ENCODE measurements around the gene PANK2. TPM values are rescaled to one million over a fixed set of nuclear protein-coding genes. Genes with fewer than 3 reads are reported as not detected.

Gene PANK2
- total RNA-seq, 1 donor, result 54.9 TPM

DNA sequence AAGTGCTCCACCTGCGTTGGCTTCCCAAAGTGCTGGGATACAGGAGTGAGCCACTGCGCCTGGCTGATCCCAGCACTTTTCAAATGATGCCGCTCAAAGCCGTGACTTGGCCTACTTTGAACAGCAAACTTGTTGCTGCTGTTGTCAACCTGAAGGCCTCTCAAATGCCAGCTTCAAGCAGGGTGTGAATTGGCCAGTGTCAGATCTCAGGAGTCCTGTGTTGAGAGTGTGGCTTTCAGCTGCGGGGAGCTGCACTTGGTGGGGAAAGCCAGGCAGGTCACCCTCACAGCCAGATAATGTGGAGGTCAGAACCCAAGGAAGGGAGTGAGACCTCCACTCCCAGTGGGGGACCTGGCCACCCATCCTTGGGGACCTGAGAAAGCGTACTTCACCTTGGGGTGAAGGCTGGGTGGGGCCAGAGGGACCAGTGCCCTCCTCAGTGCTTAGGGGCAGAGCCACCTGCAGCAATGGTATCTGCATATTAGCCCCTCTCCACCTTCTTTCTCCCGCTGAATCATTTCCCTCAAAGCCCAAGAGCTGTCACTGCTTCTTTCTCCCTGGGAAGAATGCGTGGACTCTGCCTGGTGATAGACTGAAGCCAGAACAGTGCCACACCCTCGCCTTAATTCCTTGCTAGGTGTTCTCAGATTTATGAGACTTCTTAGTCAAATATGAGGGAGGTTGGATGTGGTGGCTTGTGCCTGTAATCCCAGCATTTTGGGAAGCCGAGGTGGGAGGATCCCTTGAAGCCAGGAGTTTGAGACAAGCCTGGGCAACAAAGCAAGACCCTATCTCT lies 19.1 kb upstream of the PANK2 start:
- H3K4me3 ChIP-seq (ENCODE audit: low read depth, low read length), result no peak overlapping the region
- no peak for DNase-seq (ENCODE audit: low read depth)
- TF ChIP-seq, protein P1, sequence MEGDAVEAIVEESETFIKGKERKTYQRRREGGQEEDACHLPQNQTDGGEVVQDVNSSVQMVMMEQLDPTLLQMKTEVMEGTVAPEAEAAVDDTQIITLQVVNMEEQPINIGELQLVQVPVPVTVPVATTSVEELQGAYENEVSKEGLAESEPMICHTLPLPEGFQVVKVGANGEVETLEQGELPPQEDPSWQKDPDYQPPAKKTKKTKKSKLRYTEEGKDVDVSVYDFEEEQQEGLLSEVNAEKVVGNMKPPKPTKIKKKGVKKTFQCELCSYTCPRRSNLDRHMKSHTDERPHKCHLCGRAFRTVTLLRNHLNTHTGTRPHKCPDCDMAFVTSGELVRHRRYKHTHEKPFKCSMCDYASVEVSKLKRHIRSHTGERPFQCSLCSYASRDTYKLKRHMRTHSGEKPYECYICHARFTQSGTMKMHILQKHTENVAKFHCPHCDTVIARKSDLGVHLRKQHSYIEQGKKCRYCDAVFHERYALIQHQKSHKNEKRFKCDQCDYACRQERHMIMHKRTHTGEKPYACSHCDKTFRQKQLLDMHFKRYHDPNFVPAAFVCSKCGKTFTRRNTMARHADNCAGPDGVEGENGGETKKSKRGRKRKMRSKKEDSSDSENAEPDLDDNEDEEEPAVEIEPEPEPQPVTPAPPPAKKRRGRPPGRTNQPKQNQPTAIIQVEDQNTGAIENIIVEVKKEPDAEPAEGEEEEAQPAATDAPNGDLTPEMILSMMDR (IDR thresholded peaks at IDR 0.05; ENCODE audit: insufficient read depth, low read length), result no peak

- no peak overlapping the region for H3K4me3 ChIP-seq (ENCODE audit: low read depth, low read length)
- TF ChIP-seq, protein P1 (IDR thresholded peaks at IDR 0.05; ENCODE audit: insufficient read depth, low read length), result no peak
- no peak for DNase-seq (ENCODE audit: low read depth)
These were observed 17.5 kb upstream of the PANK2 start for GRCh38 chr20:3871550-3872265.

DNA sequence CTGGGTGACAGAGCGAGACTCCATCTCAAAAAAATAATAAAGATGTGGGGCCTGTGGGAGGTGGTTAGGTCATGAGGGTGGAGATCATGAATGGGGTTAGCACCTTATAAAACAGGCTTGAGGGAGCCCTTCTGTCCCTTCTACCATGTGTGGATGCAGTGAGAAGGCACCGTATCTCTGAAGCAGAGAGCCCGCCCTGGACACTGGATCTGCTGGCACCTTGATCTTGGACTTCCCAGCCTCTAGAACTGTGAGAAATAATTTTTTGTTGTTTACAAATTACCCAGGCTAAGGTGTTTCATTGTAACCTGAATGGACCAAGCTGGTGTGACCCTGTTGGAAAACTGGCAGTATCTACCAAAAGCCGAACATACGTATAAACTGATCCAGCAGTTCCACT lies 15.7 kb upstream of the PANK2 start:
- DNase-seq (ENCODE audit: low read depth), result no peak
- TF ChIP-seq, protein P1 (IDR thresholded peaks at IDR 0.05; ENCODE audit: insufficient read depth, low read length), result no peak
- no peak overlapping the region for H3K4me3 ChIP-seq (ENCODE audit: low read depth, low read length)

DNA sequence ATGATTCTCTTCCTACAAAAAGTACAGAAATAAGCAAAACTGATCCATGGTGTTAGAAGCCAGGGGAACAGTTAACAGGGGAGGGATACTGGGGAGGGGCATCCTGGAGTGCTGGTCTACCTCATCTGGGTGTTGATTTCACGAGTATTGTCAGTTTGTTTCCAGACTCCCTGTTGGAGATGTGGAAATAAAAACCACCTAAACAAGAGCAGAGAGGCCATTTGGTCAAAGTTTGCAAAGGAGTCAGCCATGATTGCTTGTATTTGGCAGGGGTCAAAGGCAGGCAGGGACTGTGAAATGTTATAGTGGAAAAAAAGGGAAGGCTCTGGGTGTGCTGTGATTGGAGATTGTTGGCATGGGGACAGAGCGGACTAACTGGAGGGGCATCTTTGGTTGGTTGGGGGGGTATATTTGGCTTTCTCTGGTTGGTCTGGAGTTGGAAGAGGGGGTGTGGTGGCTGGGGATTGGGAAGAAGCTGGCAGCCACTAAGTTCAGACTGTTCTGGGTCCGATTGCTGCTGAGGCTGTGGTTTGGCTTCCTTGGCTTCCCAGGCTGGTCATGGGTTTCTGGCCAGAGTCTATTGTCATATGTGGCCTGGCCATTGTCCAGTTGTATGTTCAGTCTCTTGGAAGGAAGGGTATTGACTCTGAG lies 14.9 kb upstream of the PANK2 start:
- H3K4me3 ChIP-seq (ENCODE audit: low read depth, low read length), result no peak overlapping the region
- TF ChIP-seq, protein P1 (IDR thresholded peaks at IDR 0.05; ENCODE audit: insufficient read depth, low read length), result no peak
- DNase-seq (ENCODE audit: low read depth), result peak; percentile 53

GRCh38 chr20:3875378-3875974 lies 13.7 kb upstream of the PANK2 start:
- no peak overlapping the region for H3K4me3 ChIP-seq (ENCODE audit: low read depth, low read length)
- DNase-seq (ENCODE audit: low read depth), result no peak
- TF ChIP-seq, protein P1 (IDR thresholded peaks at IDR 0.05; ENCODE audit: insufficient read depth, low read length), result no peak

- TF ChIP-seq, protein P1 (IDR thresholded peaks at IDR 0.05; ENCODE audit: insufficient read depth, low read length), result no peak
- no peak overlapping the region for H3K4me3 ChIP-seq (ENCODE audit: low read depth, low read length)
- no peak for DNase-seq (ENCODE audit: low read depth)
These were observed 13.2 kb upstream of the PANK2 start for GRCh38 chr20:3876000-3876399.

Measured in fibroblast of the aortic adventitia (primary cell).